WTC11 (cell line): ENCODE results near the gene TPD52L2. TPM values are rescaled to one million over a fixed set of nuclear protein-coding genes. Genes with fewer than 3 reads are reported as not detected.
A peak's percentile ranks its signal among the peaks of the same experiment; 100 is the strongest.

Experiments used
- ATAC-seq: fragments of 200-7000 bp; cut with Tn5 transposase; 2 replicates; pipeline ENCODE4 v1.10.0; 2021; ENCODE audit warnings: mild to moderate bottlenecking, moderate library complexity
- CTCF ChIA-PET: fragments of 300-600 bp; sonication (Branson Sonifier 250); formaldehyde crosslinking; loops from one replicate; lab custom pipeline; 2021; ENCODE audit warnings: antibody characterized with exemption; lab: Charles Lee
- POLR2A ChIA-PET: fragments of 350-600 bp; sonication (Branson Sonifier 250); formaldehyde crosslinking; loops from one replicate; lab custom pipeline; 2021; ENCODE audit warnings: antibody characterized with exemption; lab: Charles Lee
- DNase-seq: peaks from one replicate; pipeline ENCODE4 v3.0.0; 2021; ENCODE audit warnings: low spot score
- H3K27ac Mint-ChIP-seq: 2 replicates; pipeline ENCODE4 v1.8.0; 2021; ENCODE audit warnings: mixed read lengths
- H3K27me3 Mint-ChIP-seq: 2 replicates; pipeline ENCODE4 v1.8.0; 2021; ENCODE audit warnings: low read depth, mild to moderate bottlenecking, moderate library complexity, mixed read lengths
- H3K36me3 Mint-ChIP-seq: 2 replicates; pipeline ENCODE4 v1.8.0; 2021; ENCODE audit warnings: mixed read lengths
- H3K4me1 Mint-ChIP-seq: 2 replicates; pipeline ENCODE4 v1.8.0; 2022; ENCODE audit warnings: mixed read lengths
- H3K4me3 Mint-ChIP-seq: 2 replicates; pipeline ENCODE4 v1.8.0; 2021; ENCODE audit warnings: mild to moderate bottlenecking, moderate library complexity, mixed read lengths
- H3K9me3 Mint-ChIP-seq: 2 replicates; pipeline ENCODE4 v1.8.0; 2021; ENCODE audit warnings: mixed read lengths
- ARID4B ChIP-seq: sonication (generic); formaldehyde crosslinking; IDR thresholded peaks from 2 replicates; pipeline ENCODE4 v1.8.0; 2023; ENCODE audit warnings: missing genetic modification reagents, mild to moderate bottlenecking, borderline replicate concordance
- CBFB ChIP-seq: sonication (generic); formaldehyde crosslinking; IDR thresholded peaks from 2 replicates; pipeline ENCODE4 v1.8.1; 2022; ENCODE audit warnings: mild to moderate bottlenecking, low read depth, missing genetic modification reagents
- CREM ChIP-seq: sonication (generic); formaldehyde crosslinking; IDR thresholded peaks from 2 replicates; pipeline ENCODE4 v1.8.1; 2022; ENCODE audit warnings: mild to moderate bottlenecking, missing genetic modification reagents, moderate library complexity
- ESRRA ChIP-seq: sonication (generic); formaldehyde crosslinking; IDR thresholded peaks from 2 replicates; pipeline ENCODE4 v1.8.1; 2022; ENCODE audit warnings: mild to moderate bottlenecking, missing genetic modification reagents, borderline replicate concordance
- FOXJ3 ChIP-seq: sonication (generic); formaldehyde crosslinking; IDR thresholded peaks from 2 replicates; pipeline ENCODE4 v1.9.0; 2021; ENCODE audit warnings: missing genetic modification reagents, mild to moderate bottlenecking, borderline replicate concordance
- MAX ChIP-seq: sonication (generic); formaldehyde crosslinking; IDR thresholded peaks from 2 replicates; pipeline ENCODE4 v1.8.0; 2022; ENCODE audit warnings: mild to moderate bottlenecking, missing genetic modification reagents
- MXD4 ChIP-seq: fragments of 250-450 bp; sonication (Bioruptor Pico); IDR thresholded peaks from 2 replicates; pipeline ENCODE4 v1.8.0; 2021; ENCODE audit warnings: mild to moderate bottlenecking, moderate library complexity, borderline replicate concordance
- NR2C2 ChIP-seq: sonication (generic); formaldehyde crosslinking; IDR thresholded peaks from 2 replicates; pipeline ENCODE4 v1.8.0; 2022; ENCODE audit warnings: mild to moderate bottlenecking, missing genetic modification reagents
- PREB ChIP-seq: sonication (generic); formaldehyde crosslinking; IDR thresholded peaks from 2 replicates; pipeline ENCODE4 v1.8.1; 2022; ENCODE audit warnings: mild to moderate bottlenecking, missing genetic modification reagents, moderate library complexity, borderline replicate concordance
- PRRX2 ChIP-seq: fragments of 250-450 bp; sonication (Bioruptor Pico); IDR thresholded peaks from 2 replicates; pipeline ENCODE4 v1.8.0; 2021; ENCODE audit warnings: mild to moderate bottlenecking
- RORB ChIP-seq: fragments of 250-450 bp; sonication (Bioruptor Pico); IDR thresholded peaks from 2 replicates; pipeline ENCODE4 v1.9.0; 2021; ENCODE audit warnings: mild to moderate bottlenecking
- SMAD3 ChIP-seq: sonication (generic); formaldehyde crosslinking; IDR thresholded peaks from 2 replicates; pipeline ENCODE4 v1.8.0; 2022; ENCODE audit warnings: missing genetic modification reagents, mild to moderate bottlenecking, borderline replicate concordance
- TEAD1 ChIP-seq: sonication (generic); formaldehyde crosslinking; IDR thresholded peaks from 2 replicates; pipeline ENCODE4 v1.8.0; 2022; ENCODE audit warnings: mild to moderate bottlenecking, missing genetic modification reagents
- ZBTB43 ChIP-seq: sonication (generic); formaldehyde crosslinking; IDR thresholded peaks from 2 replicates; pipeline ENCODE4 v1.8.1; 2023; ENCODE audit warnings: mild to moderate bottlenecking, missing genetic modification reagents
- ZNF281 ChIP-seq: sonication (generic); formaldehyde crosslinking; IDR thresholded peaks from 2 replicates; pipeline ENCODE4 v1.8.0; 2023; ENCODE audit warnings: mild to moderate bottlenecking, missing genetic modification reagents
- ZNF423 ChIP-seq: fragments of 250-450 bp; sonication (Bioruptor Pico); IDR thresholded peaks from 2 replicates; pipeline ENCODE4 v2.1.2; 2022; ENCODE audit warnings: mild to moderate bottlenecking, moderate library complexity
- ZNF512 ChIP-seq: sonication (generic); formaldehyde crosslinking; IDR thresholded peaks from 2 replicates; pipeline ENCODE4 v1.8.1; 2022; ENCODE audit warnings: missing genetic modification reagents, borderline replicate concordance
- total RNA-seq: library from RNA; stranded (reverse); gene quantifications from 3 replicates; pipeline ENCODE4 v1.2.3, GENCODE V29; 2021

TPD52L2 gene
- total RNA-seq, 1 experiment from 2014 or later: 80.8 TPM

- Mint-ChIP-seq H3K36me3 (no peaks in the 10 kb centered on the region), H3K4me3 (no peak overlapping the region), H3K27me3 (no peaks in the 10 kb centered on the region; the same call in none of the 2 replicates), H3K4me1 (peaks cover 24% of the 10 kb centered on the region), H3K9me3 (no peaks in the 10 kb centered on the region), H3K27ac (no peak overlapping the region)
- no peak for ATAC-seq
- TF ChIP-seq MXD4 (CRISPR knock-in tag) (no peak), SMAD3 (CRISPR knock-in tag) (no peak), ZNF512 (no peak), ZBTB43 (CRISPR knock-in tag) (peak; percentile 86; the same call in 1 of the 2 replicates), PREB (CRISPR knock-in tag) (no peak)
- CTCF ChIA-PET: interaction anchor here (0.6 to 3.0 kb wide), 5 partner anchors 8 to 309 kb away, joined by 3 to 19 read pairs (median 15); partner anchors contain the start of genes PTK6 and TPD52L2
- POLR2A ChIA-PET: interaction anchor here (0.5 to 1.4 kb wide), 4 partner anchors 11 to 1486 kb away, joined by 4 to 22 read pairs (median 5); partner anchors contain the start of gene TPD52L2
- no peak for DNase-seq
Observed at GRCh38 chr20:63846888-63847236, 18.2 kb upstream of the TPD52L2 start.

GRCh38 chr20:63847237-63848002 is 17.6 kb upstream of the TPD52L2 start:
- peaks cover 24% of the 10 kb centered on the region for H3K4me1 Mint-ChIP-seq
- no peaks in the 10 kb centered on the region for H3K9me3 Mint-ChIP-seq
- no peak overlapping the region for H3K27ac Mint-ChIP-seq
- DNase-seq (peak; percentile 75), ATAC-seq (peak; percentile 67)
- H3K27me3 Mint-ChIP-seq: no peaks in the 10 kb centered on the region; the same call in none of the 2 replicates
- no peak overlapping the region for H3K4me3 Mint-ChIP-seq
- ChIA-PET POLR2A (interaction anchor here (1.1 to 1.6 kb wide), 5 partner anchors 8 to 72 kb away, joined by 5 to 22 read pairs (median 7); partner anchors contain the start of gene TPD52L2), CTCF (interaction anchor here (0.7 to 3.0 kb wide), 12 partner anchors 9 to 309 kb away, joined by 3 to 19 read pairs (median 8); partner anchors contain the start of genes PRPF6, PTK6 and TPD52L2)
- H3K36me3 Mint-ChIP-seq: no peaks in the 10 kb centered on the region
- TF ChIP-seq PRRX2 (no peak), PREB (CRISPR knock-in tag) (no peak), ARID4B (CRISPR knock-in tag) (no peak), ZBTB43 (CRISPR knock-in tag) (peak; percentile 84), CREM (CRISPR knock-in tag) (0 out of 2 replicates have a peak, but pooled peaks have one; percentile 57), ZNF281 (peak; percentile 36), CBFB (CRISPR knock-in tag) (no peak), FOXJ3 (CRISPR knock-in tag) (no peak), MAX (CRISPR knock-in tag) (peak; percentile 68), TEAD1 (CRISPR knock-in tag) (peak; percentile 18; the same call in 1 of the 2 replicates), ESRRA (CRISPR knock-in tag) (no peak), RORB (CRISPR knock-in tag) (no peak), ZNF423 (CRISPR knock-in tag) (peak; percentile 86; the same call in 1 of the 2 replicates), SMAD3 (CRISPR knock-in tag) (0 out of 2 replicates have a peak, but pooled peaks have one; percentile 18), NR2C2 (CRISPR knock-in tag) (no peak)
